Middle frontal gyrus (tissue), 1 donor: Measurements from ENCODE around the gene VPS52.
A peak's percentile ranks its signal among the peaks of the same experiment; 100 is the strongest.
"Not testable (repeated sequence)": the region's sequence is repeated elsewhere in the genome, so short reads cannot be mapped to it uniquely, and the experiment has no call there.

Source experiments
- DNase-seq: peaks from one replicate; pipeline ENCODE4 v3.0.0-alpha.2; 2015; ENCODE audit warnings: low spot score; ENCODE audit errors: extremely low spot score

The VPS52 gene

DNA sequence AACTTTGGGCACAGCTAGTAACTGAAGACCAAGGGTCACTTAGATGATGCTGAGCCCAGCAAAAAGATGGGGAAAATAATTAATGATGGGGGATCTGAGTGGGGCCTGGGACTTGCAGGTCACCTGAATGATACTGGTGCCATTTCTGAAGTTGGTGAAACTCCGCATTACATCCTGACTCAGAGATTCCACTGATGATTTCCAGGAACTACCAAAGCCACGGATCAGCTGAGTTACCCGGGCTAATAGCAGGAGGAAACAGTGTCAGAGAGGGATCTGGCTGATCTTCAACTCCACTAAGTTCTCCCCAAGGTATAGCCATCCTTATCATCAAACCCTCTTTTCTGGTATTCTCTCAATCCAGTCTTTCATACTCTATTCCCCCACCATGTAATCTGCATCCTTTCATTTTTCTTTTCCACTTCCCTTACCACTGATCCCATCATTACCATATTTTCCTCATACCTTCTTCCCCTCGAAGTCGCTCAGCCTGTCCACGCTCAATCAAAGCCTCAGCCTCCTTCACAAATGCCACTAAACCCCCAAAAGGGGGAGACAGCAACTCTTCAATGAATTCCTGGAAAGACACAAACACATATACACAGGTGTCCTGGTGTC is 20.2 kb downstream of the VPS52 start:
- DNase-seq = no peak

DNA sequence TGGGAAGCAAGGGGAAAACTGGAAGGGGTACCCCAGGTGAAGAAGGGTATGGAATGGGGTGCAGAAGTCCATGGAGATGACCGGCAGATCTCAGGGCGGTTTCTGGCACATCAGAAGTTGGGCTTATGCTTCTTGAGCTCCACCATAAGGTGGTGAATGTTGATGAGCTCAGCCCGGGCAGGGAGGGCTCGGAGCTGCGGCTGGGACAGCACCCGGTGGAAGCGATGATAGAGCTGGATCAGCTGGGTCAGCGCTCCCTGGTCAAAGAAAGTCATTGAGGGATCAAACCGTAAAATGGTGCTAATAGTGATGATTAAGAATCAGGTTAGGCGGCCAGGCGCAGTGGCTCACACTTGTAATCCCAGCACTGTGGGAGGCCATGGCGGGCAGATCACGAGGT is 20.9 kb downstream of the VPS52 start:
- DNase-seq = no peak

DNA sequence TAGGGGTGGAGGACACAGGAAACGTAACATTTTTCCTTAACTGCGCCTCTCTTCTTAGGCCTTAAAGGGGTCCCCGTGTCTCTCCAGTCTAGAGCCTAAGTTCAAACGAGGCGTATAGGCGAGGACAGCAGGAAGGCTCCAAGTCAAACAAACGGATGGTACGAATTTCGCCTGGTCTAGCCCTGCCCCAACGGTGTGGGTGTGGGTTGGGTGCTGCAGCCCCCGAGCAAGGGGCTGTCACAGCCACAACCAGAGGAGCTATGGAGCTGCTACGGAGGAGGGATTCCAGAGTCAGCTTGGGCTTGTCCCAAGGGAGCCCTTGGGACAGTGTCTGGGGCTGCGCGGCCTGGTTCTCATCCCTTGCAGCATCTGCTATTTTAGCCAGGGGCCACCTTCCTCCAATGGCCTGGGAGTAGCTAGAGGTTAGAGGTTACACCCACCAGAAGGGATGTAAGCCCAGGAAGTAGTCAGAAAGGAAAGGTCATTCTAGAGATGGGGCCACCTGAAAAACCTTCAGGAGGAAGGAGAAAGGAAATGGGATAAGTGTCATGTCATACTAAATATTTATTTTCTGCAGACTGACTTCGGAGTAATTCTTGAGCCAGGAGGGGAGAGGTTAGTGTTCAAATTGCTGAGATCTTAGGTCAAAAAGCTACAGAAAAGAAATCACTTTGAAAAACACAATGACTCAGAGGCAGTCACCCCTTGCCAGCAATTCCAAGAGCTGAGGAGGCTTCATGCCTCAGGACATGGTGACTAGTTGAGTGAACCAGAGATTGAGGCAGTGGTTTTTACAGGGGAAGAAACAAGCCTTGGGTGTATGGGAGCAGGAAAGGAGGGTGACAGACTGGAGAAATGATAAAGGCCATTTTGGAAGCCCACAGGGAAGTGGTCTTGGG is 21.7 kb downstream of the VPS52 start:
- DNase-seq = no peak

DNA sequence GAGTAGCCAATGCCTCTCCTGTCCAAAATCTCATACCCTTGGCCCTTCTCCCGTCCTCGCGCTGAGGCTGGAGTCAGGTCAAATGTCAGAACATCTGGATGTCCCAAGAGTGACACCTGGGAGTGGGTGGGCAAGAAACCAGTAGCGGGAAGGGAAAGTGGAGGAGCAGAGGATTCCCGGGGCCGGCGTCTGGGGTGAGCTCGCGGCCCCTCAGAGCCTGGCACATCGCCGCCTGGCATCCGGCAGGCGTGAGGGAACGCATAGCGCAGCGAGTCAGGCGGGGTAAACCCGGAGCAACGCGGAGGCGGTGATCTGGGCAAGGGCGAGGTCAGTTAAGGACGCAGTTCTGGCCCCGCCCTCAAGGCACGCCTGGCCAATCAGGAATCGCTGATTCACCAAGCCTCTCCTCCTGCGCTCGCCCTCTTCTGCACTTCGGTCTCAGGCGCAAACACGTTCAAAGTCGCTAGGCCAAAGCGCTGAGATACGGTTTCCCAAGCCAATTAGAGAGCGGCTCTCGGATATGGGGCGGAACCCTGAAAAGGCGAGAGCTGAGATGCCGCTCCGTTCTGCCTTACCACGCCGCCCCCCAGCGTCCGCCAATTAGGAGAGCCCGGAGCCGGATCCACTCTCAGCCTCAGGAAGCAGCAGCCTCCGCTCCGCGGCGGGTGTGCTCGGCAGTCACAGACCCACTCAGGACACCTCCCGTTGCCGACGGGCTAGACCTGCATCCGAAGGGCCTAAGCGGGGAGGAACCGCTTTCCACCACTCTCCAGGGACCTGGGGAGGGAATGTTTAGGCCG is 22.5 kb downstream of the VPS52 start:
- peak; percentile 97 for DNase-seq

DNA sequence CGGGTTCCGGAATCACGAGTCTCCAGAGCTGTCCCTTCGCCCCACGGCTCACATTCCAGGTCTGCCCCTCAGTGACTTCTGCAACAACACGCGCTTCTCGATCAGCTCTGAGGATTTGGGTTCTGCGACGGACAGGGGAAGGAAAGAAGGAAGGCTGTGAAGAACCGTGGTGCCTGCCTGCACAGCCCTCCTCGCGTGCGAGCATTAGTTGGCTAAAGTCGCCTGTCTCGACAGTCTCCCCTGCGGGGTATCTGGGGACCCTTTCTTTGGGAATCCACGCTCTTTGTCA is 23.1 kb downstream of the VPS52 start:
- DNase-seq = no peak

- DNase-seq = peak; percentile 71
Measured at GRCh38 chr6:33247977-33248642, 23.6 kb downstream of the VPS52 start.

DNA sequence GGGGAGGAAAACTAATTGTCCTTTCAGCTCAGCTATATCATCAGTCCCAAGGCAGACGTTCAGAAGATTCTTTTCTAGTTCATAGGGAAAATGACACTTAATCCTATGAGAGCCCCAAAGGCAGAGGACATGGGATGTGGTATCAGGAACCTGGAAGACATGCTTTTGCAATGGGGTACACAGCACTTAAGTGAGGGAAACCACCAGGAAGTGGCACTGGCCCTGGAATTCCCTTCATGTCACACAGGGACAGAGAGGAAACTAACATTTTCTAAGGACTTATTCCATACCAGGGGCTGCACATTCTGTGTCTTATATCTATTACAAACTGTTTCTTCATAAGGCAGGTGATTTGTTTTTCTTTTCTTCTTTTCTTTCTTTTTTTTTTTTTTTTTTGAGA is 28.2 kb downstream of the VPS52 start:
- no peak for DNase-seq

DNA sequence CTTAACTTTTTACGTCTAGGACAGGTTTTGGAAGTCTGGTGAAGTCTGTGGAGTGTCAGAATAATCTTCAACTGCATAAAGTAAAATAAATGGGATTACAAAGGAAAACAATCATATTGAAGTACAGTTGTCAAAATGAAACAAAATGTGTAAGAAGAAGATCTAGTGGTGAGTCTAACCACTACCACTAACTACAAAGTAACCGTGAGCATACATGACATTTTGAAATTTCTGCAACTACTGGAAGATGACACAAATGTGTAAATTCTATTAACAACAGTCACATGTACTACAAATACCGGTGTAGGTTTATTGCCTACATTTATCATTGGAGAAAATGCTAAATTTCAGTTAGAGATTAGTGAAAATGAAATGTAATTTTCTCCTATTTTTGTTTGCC is 29.7 kb downstream of the VPS52 start:
- DNase-seq = no peak

GRCh38 chr6:33237741-33238140 is 33.9 kb downstream of the VPS52 start:
- DNase-seq = no peak

GRCh38 chr6:33236852-33237251 is 34.8 kb downstream of the VPS52 start:
- DNase-seq = no peak

GRCh38 chr6:33236328-33236727 is 35.3 kb downstream of the VPS52 start:
- no peak for DNase-seq

DNA sequence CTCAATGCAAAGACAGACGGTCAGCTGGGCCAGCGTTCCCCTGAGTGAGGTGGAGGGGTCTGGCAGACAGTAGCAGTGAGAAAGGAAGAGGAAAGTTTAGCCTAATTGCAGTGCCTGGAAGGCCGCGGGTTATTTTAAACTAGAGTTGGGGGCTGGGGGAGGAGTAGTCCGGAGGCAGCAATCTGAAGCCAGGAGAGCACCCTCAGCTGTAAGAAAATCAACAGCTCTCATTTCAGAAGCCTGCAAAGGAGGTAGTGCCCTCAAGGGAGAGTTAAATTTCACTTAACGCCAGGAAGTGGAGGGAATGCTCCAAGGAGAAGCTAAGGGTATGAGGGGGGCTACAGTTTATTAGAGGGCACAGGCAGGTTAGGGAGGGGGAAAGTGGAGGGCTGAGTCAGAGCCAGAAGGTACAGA is 36.4 kb downstream of the VPS52 start:
- DNase-seq = no peak

GRCh38 chr6:33226503-33227120 is 45.1 kb downstream of the VPS52 start:
- DNase-seq = not testable (repeated sequence)

DNA sequence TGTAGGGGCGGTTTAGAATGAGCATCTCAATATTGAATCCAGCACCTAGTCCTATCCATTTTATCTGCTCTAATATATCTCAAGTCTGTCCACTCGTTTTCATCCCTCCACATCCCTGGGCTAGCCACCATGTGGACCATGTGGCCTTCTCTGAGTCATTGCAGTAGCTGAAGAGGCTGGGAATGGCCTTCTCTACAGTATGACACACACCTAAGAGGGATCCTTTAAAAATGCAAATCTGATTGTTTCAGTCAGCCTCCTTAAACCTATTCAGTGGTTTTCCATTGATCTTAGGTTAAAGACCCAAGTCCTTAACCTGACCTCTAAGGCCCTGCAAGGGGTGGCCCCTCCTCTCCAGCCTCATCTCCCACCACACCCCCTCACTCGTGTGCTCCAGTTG is 54.0 kb downstream of the VPS52 start:
- no peak for DNase-seq

DNA sequence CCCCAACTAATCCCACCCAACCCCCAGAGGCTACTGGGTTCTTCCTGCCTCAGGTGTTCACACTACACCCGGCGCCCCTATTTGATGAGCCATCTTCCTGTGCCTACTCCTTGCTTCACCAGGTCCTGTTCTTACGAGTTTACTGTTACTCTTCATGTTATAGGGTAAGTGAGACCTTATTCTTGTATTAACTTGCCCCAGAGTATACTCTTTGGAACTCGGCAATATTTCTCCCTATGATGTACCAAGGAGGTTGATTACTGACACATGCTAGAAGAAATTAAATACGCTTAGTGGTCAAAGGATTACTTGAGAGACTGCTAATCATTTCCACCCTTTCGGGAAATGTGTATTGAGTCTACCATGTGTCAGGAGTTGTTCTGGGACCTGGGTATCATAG is 54.4 kb downstream of the VPS52 start:
- DNase-seq = no peak

DNA sequence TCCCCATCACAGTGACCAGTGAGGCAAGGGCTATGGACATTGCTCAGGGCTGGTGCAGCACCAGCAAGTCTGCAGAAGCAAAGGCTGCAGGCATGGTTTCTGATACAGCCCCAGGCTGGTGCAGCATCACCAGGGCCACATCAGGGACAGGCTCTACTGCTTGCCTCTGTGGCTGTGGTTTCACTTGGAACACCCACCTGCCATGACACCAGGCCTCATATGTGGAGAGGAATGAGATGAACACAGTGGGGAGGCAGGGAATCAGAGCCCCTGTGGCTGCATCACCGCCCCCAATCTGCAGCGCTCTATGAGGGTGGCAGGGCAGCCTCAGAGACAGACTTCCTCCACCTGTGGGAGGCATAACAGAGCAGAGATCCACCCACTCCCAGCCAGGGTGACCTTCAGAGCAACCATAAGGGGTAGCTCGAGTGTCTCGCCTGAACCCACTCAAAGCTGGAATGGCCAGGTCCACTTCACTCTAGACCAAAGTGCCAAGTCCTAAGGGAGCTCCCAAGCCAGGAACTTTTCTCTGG is 55.5 kb downstream of the VPS52 start:
- no peak for DNase-seq

DNA sequence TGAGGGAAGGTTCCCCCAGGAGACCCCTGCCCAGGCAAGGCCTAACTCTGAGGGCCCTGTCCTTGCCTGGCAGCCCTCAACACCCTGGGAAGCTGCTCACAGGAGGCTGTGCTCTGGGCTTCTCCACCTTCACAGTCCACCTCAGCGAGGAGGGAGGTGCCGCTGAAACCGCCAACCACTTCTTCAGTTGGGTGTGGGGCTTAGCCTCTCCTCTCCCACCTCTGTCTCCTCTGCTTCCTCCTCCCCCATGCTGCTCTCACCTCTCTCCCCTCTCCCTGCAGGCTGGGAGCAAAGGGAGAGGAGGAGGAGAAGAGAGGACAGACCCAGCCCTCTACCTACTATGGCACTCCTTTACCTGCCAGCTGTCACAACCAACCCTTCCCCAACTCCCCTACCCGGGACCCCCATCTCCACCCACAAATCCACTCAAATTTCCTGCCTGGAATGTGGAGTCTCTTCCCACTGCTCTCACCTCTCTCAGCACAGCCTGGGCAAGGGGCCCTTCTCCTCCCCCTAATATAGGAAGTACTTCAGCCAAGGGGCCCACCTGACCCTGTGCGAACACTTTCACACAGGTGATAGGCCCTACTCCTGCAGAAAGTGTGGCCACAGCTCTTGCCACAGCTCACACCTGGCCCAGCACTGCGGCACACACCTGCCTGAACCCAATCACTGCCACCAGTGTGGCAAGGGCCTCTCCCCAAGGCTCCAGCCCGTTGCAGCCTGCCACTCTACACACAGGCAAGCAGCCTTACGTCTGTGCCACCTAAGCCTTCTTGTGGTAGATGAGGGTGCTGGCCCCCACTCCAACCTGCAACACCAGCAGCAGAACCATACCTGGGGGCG is 56.2 kb downstream of the VPS52 start:
- DNase-seq = no peak

DNA sequence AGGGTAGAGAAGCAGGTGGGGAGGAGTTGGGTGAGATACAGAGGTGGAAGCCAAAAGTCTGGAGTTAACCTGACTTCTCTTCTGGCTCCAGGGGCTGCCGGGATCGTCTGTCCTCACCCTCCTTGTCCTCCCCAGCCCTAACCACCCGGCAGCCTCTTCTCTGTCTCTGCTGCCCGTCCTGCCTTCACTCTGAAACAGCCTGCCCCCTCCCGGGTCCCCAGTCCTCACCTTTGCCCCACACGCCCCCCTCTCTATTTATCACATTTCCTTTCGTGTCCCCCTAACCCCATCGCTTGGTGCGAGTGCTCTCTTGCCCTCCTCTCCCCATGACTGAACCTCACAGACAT is 57.7 kb downstream of the VPS52 start:
- DNase-seq = no peak

- DNase-seq = no peak
Measured at GRCh38 chr6:33213166-33213988, 58.3 kb downstream of the VPS52 start.

DNA sequence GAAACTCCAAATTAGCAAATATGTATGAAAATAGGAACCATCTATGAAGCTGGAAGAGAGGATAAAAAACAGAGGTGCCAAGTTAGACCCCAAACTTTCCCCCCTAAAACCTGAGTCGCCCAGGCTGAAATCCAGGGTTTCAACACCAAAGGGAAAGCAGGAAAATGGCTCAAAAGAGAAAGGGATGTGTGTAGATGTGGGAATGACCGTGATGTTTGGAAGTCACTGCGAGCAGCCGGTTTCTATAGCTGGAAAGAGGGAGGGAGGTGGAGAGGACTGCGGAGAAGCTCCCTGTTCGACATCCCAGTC is 58.9 kb downstream of the VPS52 start:
- no peak for DNase-seq
